H1 (cell line): ENCODE results near the gene WNK4. TPM values are rescaled to one million over a fixed set of nuclear protein-coding genes. Genes with fewer than 3 reads are reported as not detected.

Source experiments
- CTCF ChIA-PET: fragments of 300-600 bp; sonication (Branson Sonifier 250); formaldehyde crosslinking; loops from one replicate; lab custom pipeline; 2021; ENCODE audit not compliant: partially characterized antibody; lab: Charles Lee
- POLR2A ChIA-PET: fragments of 300-600 bp; sonication (Branson Sonifier 250); formaldehyde crosslinking; loops from one replicate; lab custom pipeline; 2021; ENCODE audit warnings: inconsistent platforms; ENCODE audit not compliant: partially characterized antibody; lab: Charles Lee
- DNase-seq, 2 experiments: peaks; one replicate each; pipeline versions ENCODE4 v3.0.0 to v3.0.0-alpha.2; 2010 to 2022; ENCODE audit warnings: low spot score in 2 of 2, low read depth in 1 of 2, mixed read lengths in 1 of 2
- FAIRE-seq: peaks from 2 replicates; lab custom pipeline; 2011; peaks lifted over from hg19 to GRCh38; lab: Jason Lieb, UNC
- H2AFZ ChIP-seq: 2 replicates; pipeline ENCODE4 v1.8.1; 2012; ENCODE audit warnings: low read length, inconsistent platforms
- H2AK5ac ChIP-seq: 2 replicates; pipeline ENCODE4 v1.6.1; 2013; ENCODE audit warnings: low read depth, low read length
- H2BK120ac ChIP-seq: replicated peaks from 2 replicates; pipeline ENCODE3; 2013; ENCODE audit warnings: low read depth, low read length, inconsistent platforms
- H2BK12ac ChIP-seq: 2 replicates; pipeline ENCODE4 v1.6.1; 2013; ENCODE audit warnings: low read depth, low read length
- H2BK15ac ChIP-seq: 2 replicates; pipeline ENCODE4 v1.6.1; 2013; ENCODE audit warnings: low read length
- H2BK20ac ChIP-seq: 2 replicates; pipeline ENCODE4 v1.6.1; 2013; ENCODE audit warnings: low read length
- H2BK5ac ChIP-seq: 2 replicates; pipeline ENCODE4 v1.6.1; 2013; ENCODE audit warnings: low read depth, low read length
- H3K14ac ChIP-seq: 2 replicates; pipeline ENCODE4 v1.6.1; 2013; ENCODE audit warnings: inconsistent platforms; ENCODE audit not compliant: insufficient read length
- H3K18ac ChIP-seq: 2 replicates; pipeline ENCODE4 v1.6.1; 2013; ENCODE audit warnings: low read length; ENCODE audit errors: extremely low read depth
- H3K23ac ChIP-seq: 2 replicates; pipeline ENCODE4 v1.6.1; 2013; ENCODE audit warnings: inconsistent platforms; ENCODE audit not compliant: insufficient read length
- H3K23me2 ChIP-seq: 2 replicates; pipeline ENCODE4 v1.6.1; 2013; ENCODE audit warnings: low read depth, low read length
- H3K27ac ChIP-seq: 2 replicates; pipeline ENCODE4 v1.6.1; 2011; ENCODE audit warnings: low read depth, low read length, inconsistent platforms
- H3K27me3 ChIP-seq, 4 experiments: replicated peaks in 1 of 4; 1 replicate in 1 of 4; 2 replicates in 3 of 4; pipeline versions ENCODE4 v1.6.1 to v1.8.1; 2011 to 2013; ENCODE audit warnings: low read length in 3 of 4, mild to moderate bottlenecking in 3 of 4, inconsistent platforms in 2 of 4, mixed read lengths in 2 of 4, moderate library complexity in 1 of 4; ENCODE audit not compliant: control insufficient read depth in 3 of 4, insufficient read depth in 3 of 4; ENCODE audit errors: extremely low read depth in 1 of 4
- H3K36me3 ChIP-seq, 4 experiments: 2 replicates each; pipeline versions ENCODE4 v1.6.1 to v1.8.1; 2011 to 2013; ENCODE audit warnings: mild to moderate bottlenecking in 4 of 4, low read length in 3 of 4, moderate library complexity in 2 of 4, control low read depth in 1 of 4, inconsistent platforms in 1 of 4; ENCODE audit not compliant: insufficient read depth in 4 of 4, control insufficient read depth in 2 of 4
- H3K4ac ChIP-seq: replicated peaks from 2 replicates; pipeline ENCODE3; 2013; ENCODE audit warnings: low read length, low read depth, mixed read lengths, inconsistent platforms; ENCODE audit not compliant: insufficient read length
- H3K4me1 ChIP-seq, 4 experiments: replicated peaks in 1 of 4; 1 replicate in 1 of 4; 2 replicates in 3 of 4; pipeline versions ENCODE4 v1.6.1 to v1.8.1; 2011 to 2013; ENCODE audit warnings: low read length in 3 of 4, inconsistent platforms in 2 of 4, mixed read lengths in 1 of 4; ENCODE audit not compliant: insufficient read depth in 4 of 4, control insufficient read depth in 3 of 4
- H3K4me2 ChIP-seq, 2 experiments: 2 replicates each; pipeline versions ENCODE4 v1.6.1 to v1.8.1; 2011 to 2013; ENCODE audit warnings: low read depth in 2 of 2, low read length in 2 of 2, control low read depth in 1 of 2, inconsistent platforms in 1 of 2, mild to moderate bottlenecking in 1 of 2; ENCODE audit not compliant: insufficient read depth in 1 of 2
- H3K4me3 ChIP-seq, 4 experiments: fragments of 200-600, 300-600 bp in 1 of 4; sonication (generic), shearing (Covaris generic), sonication (Bioruptor Twin) in 1 of 4; 2 replicates each; pipeline versions ENCODE4 v1.5.1 to v1.8.1; 2011 to 2016; ENCODE audit warnings: low read length in 4 of 4, low read depth in 3 of 4, control low read depth in 2 of 4, inconsistent platforms in 2 of 4, mild to moderate bottlenecking in 2 of 4, mixed read lengths in 1 of 4, moderate library complexity in 1 of 4; ENCODE audit not compliant: insufficient read depth in 2 of 4; ENCODE audit errors: extremely low read depth in 1 of 4
- H3K56ac ChIP-seq: replicated peaks from 2 replicates; pipeline ENCODE3; 2013; ENCODE audit warnings: low read depth, mild to moderate bottlenecking, mixed read lengths, low read length, inconsistent platforms; ENCODE audit not compliant: insufficient read length
- H3K79me1 ChIP-seq: 2 replicates; pipeline ENCODE4 v1.6.1; 2013; ENCODE audit warnings: low read depth, low read length, control low read depth
- H3K79me2 ChIP-seq, 2 experiments: 2 replicates each; pipeline versions ENCODE4 v1.6.1 to v1.8.1; 2012 to 2013; ENCODE audit warnings: low read length in 2 of 2, mild to moderate bottlenecking in 2 of 2, inconsistent platforms in 1 of 2; ENCODE audit not compliant: insufficient read depth in 2 of 2, control insufficient read depth in 1 of 2
- H3K9ac ChIP-seq, 4 experiments: replicated peaks in 1 of 4; 1 replicate in 1 of 4; 2 replicates in 3 of 4; pipeline versions ENCODE4 v1.6.1 to v1.8.1; 2011 to 2013; ENCODE audit warnings: low read depth in 3 of 4, low read length in 3 of 4, control low read depth in 2 of 4, mild to moderate bottlenecking in 2 of 4, moderate library complexity in 2 of 4, inconsistent platforms in 1 of 4; ENCODE audit errors: extremely low read depth in 1 of 4
- H3K9me3 ChIP-seq, 2 experiments: 2 replicates each; pipeline versions ENCODE4 v1.6.1 to v1.8.1; 2012 to 2013; ENCODE audit warnings: mild to moderate bottlenecking in 2 of 2, moderate library complexity in 2 of 2, control low read depth in 1 of 2, inconsistent platforms in 1 of 2, low read depth in 1 of 2, low read length in 1 of 2, mixed read lengths in 1 of 2; ENCODE audit not compliant: insufficient read depth in 2 of 2
- H4K20me1 ChIP-seq, 2 experiments: replicated peaks in 1 of 2; 2 replicates each; pipeline versions ENCODE3 to v1.8.1; 2011 to 2013; ENCODE audit warnings: inconsistent platforms in 2 of 2, low read length in 2 of 2, mild to moderate bottlenecking in 1 of 2; ENCODE audit not compliant: insufficient read depth in 2 of 2, control insufficient read depth in 1 of 2
- H4K5ac ChIP-seq: 2 replicates; pipeline ENCODE4 v1.6.1; 2013; ENCODE audit warnings: low read length, low read depth, mixed read lengths, inconsistent platforms; ENCODE audit not compliant: insufficient read length
- H4K8ac ChIP-seq: 2 replicates; pipeline ENCODE4 v1.8.0; 2013; ENCODE audit warnings: mild to moderate bottlenecking, moderate library complexity, low read length, inconsistent platforms; ENCODE audit not compliant: insufficient read depth; ENCODE audit errors: extremely low read depth
- H4K91ac ChIP-seq: replicated peaks from 2 replicates; pipeline ENCODE3; 2013; ENCODE audit warnings: low read length, mixed read lengths, inconsistent platforms; ENCODE audit not compliant: insufficient read length
- SIX5 ChIP-seq: IDR thresholded peaks from 2 replicates; pipeline ENCODE4 v1.6.1; 2011; ENCODE audit warnings: mild to moderate bottlenecking, low read depth, low read length
- SUZ12 ChIP-seq: fragments of 200-600 bp; sonication (generic); IDR thresholded peaks from 2 replicates; pipeline ENCODE4 v1.6.1; 2012; ENCODE audit warnings: mild to moderate bottlenecking, inconsistent platforms, low read length, moderate library complexity, mixed read lengths
- WGBS, 2 experiments: shearing (Covaris generic) in 1 of 2; methylation state at CpG; one replicate each; pipeline versions ENCODE4 v1.1.6 to v1.1.7; 2013 to 2015; ENCODE audit warnings: low lambda C conversion rate in 2 of 2, mixed read lengths in 2 of 2, inconsistent platforms in 1 of 2, low coverage in 1 of 2, missing lambda C conversion rate in 1 of 2; ENCODE audit not compliant: insufficient replicate concordance in 2 of 2, insufficient coverage in 1 of 2, insufficient read length in 1 of 2; ENCODE audit errors: extremely low coverage in 1 of 2, missing lambda C conversion rate in 1 of 2; 5-methylcytosine and 5-hydroxymethylcytosine counted together
- polyA plus RNA-seq, 7 experiments: library from polyadenylated mRNA; depleted of rRNA in 3 of 7; stranded (reverse) in 5 of 7; unstranded in 2 of 7; fragments of >200 nt in 5 of 7; fragments of 200-250 nt in 2 of 7; gene quantifications; 1 replicate in 5 of 7; 2 replicates in 1 of 7; 4 replicates in 1 of 7; pipeline versions ENCODE4 v1.2.1 to v1.2.3, GENCODE V29; 2011 to 2013; ENCODE audit warnings: missing spikeins in 2 of 7, mixed read lengths in 2 of 7
- total RNA-seq: library from RNA; stranded (reverse); fragmentation: NEBNext Ultra II Directional; extraction: Animal tissue kit (Norgen Biotek cat#: 25700); gene quantifications from 2 replicates; pipeline ENCODE4 v1.2.1, GENCODE V29; 2021

WNK4 gene
- total and polyA plus RNA-seq, 2 of the 8 experiments (the other 6 are each of a cell fraction or from before 2014, with no cell fraction given), result 0.21 to 1.7 TPM

GRCh38 chr17:42784409-42784808 lies 4.0 kb downstream of the WNK4 start:
- Histone ChIP-seq H3K9ac (no peak overlapping the region), H3K79me1 (no peaks in the 10 kb centered on the region), H3K79me2 (no peaks in the 10 kb centered on the region), H3K23me2 (peaks cover 11% of the 10 kb centered on the region), H2AFZ (no peak overlapping the region), H3K18ac (no peak overlapping the region), H3K9me3 (no peaks in the 10 kb centered on the region), H4K5ac (no peak overlapping the region), H2BK120ac (no peak overlapping the region), H3K23ac (no peak overlapping the region), H3K27ac (no peak overlapping the region), H3K4me2 (no peak overlapping the region), H2BK5ac (no peak overlapping the region), H3K27me3 (peaks cover 6 to 26% (median 19%) of the 10 kb centered on the region in 4 experiments), H3K14ac (no peak overlapping the region), H2BK12ac (no peak overlapping the region), H4K8ac (no peak overlapping the region), H3K4me3 (no peak overlapping the region), H2BK15ac (no peak overlapping the region), H3K4me1 (peaks cover 0 to 14% (median 8%) of the 10 kb centered on the region in 4 experiments; a peak in 6 of 7 replicates), H4K91ac (no peak overlapping the region), H3K36me3 (peaks cover 0 to 1% (median under 1%) of the 10 kb centered on the region in 4 experiments; a peak in 3 of 8 replicates), H2AK5ac (no peak overlapping the region; the same call in 1 of the 2 replicates), H2BK20ac (0 out of 2 replicates have a peak overlapping the region, but pooled peaks have one; percentile 13), H4K20me1 (no peaks in the 10 kb centered on the region), H3K56ac (no peak overlapping the region), H3K4ac (no peak overlapping the region)
- TF ChIP-seq SUZ12 (no peak), SIX5 (no peak)
- ChIA-PET CTCF (no interaction called here), POLR2A (interaction anchor here (1.8 kb wide), 1 partner anchor 10 kb away, joined by 6 read pairs; no protein-coding TSS in a partner anchor)
- WGBS, 2 experiments, result 91% methylated on average over 24 of the region's 25 CpGs; no CpG with 5 or more reads in 1 of the 2 experiments
- FAIRE-seq, result no peak
- DNase-seq, result no peak
